Activated CD4-positive, alpha-beta T cell treated with anti-CD3 and anti-CD28 coated beads for 36 hours (primary cell): ENCODE results near the gene CDC42EP3. TPM values are rescaled to one million over a fixed set of nuclear protein-coding genes. Genes with fewer than 3 reads are reported as not detected.

Source experiments
- ATAC-seq: fragments of 200-7000 bp; cut with Tn5 transposase; one replicate; pipeline ENCODE4 v1.10.0; 2021; ENCODE audit warnings: mild to moderate bottlenecking, moderate library complexity
- CTCF ChIA-PET: fragments of 350-600 bp; sonication (Branson Sonifier 250); formaldehyde crosslinking; loops from one replicate; lab custom pipeline; 2021; ENCODE audit warnings: antibody characterized with exemption; lab: Charles Lee
- POLR2A ChIA-PET: fragments of 350-600 bp; sonication (Branson Sonifier 250); formaldehyde crosslinking; loops from one replicate; lab custom pipeline; 2021; ENCODE audit warnings: antibody characterized with exemption, inconsistent platforms; lab: Charles Lee
- DNase-seq: peaks from one replicate; pipeline ENCODE4 v3.0.0-alpha.2; 2020
- H3K27ac Mint-ChIP-seq: one replicate; pipeline ENCODE4 v1.8.0; 2021; ENCODE audit warnings: mixed read lengths
- H3K27me3 Mint-ChIP-seq: one replicate; pipeline ENCODE4 v1.8.0; 2021; ENCODE audit warnings: mixed read lengths
- H3K36me3 Mint-ChIP-seq: one replicate; pipeline ENCODE4 v1.8.0; 2021; ENCODE audit warnings: low read depth, mixed read lengths
- H3K4me1 Mint-ChIP-seq: one replicate; pipeline ENCODE4 v1.8.0; 2021; ENCODE audit warnings: mixed read lengths
- H3K4me3 Mint-ChIP-seq: one replicate; pipeline ENCODE4 v1.8.0; 2021; ENCODE audit warnings: mild to moderate bottlenecking, moderate library complexity, mixed read lengths
- H3K9me3 Mint-ChIP-seq: one replicate; pipeline ENCODE4 v1.8.0; 2021; ENCODE audit warnings: low read depth, mixed read lengths
- intact Hi-C, 2 experiments: fragments of 100-400 bp; cut with DNase I in 1 of 2; cut with micrococcal nuclease in 1 of 2; formaldehyde crosslinking; loops; one replicate each; pipeline versions ENCODE4 v1.14.2 to v1.15.1; 2022 to 2024; cut with DNase I, micrococcal nuclease
- total RNA-seq, 2 experiments: library from RNA; stranded (reverse); gene quantifications; one replicate each; pipeline ENCODE4 v1.2.3, GENCODE V29; 2021

Gene CDC42EP3
- total RNA-seq, 2 experiments from 2014 or later, result 16.4 to 25.2 TPM

DNA sequence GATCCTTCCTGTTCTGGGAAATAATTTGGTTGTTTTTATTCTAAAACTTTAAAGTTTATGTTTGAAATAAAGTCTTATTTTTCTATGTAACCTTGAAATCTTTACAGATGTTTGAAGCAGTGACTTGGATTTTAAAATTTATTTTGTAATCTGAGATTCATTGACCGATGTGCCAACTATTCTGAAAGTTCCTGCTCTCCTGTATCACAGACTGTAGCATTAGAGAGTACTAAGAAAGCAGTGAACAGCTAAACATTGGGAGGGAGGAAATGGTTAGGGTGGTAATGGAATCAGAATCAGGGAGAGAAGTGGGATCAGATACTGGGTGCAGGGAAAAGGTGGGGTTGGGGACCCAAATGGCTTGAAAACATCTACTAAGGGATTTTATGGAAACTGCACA is 69.9 kb downstream of the CDC42EP3 start:
- Mint-ChIP-seq H3K27ac (peak overlapping the region; percentile 34), H3K36me3 (peaks cover 10% of the 10 kb centered on the region), H3K4me1 (peaks cover 47% of the 10 kb centered on the region), H3K4me3 (peak overlapping the region; percentile 12), H3K27me3 (no peaks in the 10 kb centered on the region), H3K9me3 (peaks cover 25% of the 10 kb centered on the region)
- CTCF ChIA-PET, result interaction anchor here (0.6 to 0.8 kb wide), 3 partner anchors 27 to 1492 kb away, joined by 3 to 4 read pairs (median 3); no protein-coding TSS in a partner anchor
- intact Hi-C loops, result loop anchor here (1.0 to 5.0 kb wide), 3 partner anchors 15 to 36 kb away; no protein-coding TSS in a partner anchor
- ATAC-seq (no peak), DNase-seq (no peak)
- POLR2A ChIA-PET, result no interaction called here

DNA sequence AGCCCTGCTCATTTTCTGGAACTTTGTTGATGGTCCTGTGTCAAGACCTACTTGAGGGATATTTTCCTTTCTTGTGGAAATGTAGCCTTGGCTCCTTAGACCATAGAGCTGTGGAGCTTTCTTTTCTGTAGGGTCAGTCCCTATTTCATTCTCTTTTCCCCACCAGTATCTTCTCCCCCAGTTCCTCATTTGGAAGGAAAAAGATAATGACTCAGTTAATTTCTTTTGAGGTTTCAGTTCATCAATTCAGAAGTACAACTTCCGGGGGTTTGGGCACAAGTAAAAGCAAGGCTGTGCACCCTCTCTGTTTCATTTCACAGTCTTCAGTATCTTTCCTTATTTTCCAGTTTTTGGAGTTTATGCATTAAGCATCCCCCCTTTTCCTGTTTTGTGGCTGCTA is 70.7 kb downstream of the CDC42EP3 start:
- peak; percentile 76 for ATAC-seq
- peak overlapping the region; percentile 5 for H3K27ac Mint-ChIP-seq

DNA sequence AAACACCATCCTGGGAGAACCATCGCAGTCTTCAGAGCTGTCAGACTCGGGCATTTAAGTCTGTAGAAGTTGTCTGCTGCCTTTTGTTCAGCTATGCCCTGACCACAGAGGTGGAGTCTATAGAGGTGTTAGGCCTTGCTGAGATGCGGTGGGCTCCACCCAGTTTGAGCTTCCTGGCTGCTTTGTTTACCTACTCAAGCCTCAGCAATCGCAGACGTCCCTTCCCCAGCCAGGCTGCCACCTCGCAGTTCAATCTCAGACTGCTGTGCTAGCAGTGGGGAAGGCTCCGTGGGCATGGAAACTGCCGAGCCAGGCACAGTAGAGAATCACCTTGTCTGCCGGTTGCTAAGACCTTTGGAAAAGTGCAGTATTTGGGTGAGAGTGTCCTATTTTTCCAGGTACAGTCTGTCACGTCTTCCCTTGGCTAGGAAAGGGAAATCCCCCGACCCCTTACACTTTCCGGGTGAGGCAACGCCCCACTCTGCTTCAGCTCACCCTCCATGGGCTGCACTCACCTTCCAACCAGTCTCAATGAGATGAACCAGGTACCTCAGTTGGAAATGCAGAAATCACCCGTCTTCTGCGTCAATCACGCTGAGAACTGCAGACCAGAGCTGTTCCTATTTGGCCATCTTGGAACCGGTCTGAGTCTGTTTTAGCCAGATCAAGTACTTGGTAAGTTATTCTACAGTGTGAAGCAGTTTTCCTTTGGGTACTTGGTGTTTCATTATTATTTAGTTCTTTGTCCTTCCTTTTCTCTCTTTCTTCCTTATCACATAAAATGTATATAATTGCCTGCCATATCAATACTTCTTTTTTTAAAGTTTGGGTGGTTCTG is 71.5 kb downstream of the CDC42EP3 start:
- peak overlapping the region; percentile 58 for H3K4me3 Mint-ChIP-seq
- H3K9me3 Mint-ChIP-seq, result peaks cover 22% of the 10 kb centered on the region

More for the DNA sequence above, 70.7 kb downstream of the CDC42EP3 start:
- Mint-ChIP-seq H3K27me3 (no peaks in the 10 kb centered on the region), H3K9me3 (peaks cover 26% of the 10 kb centered on the region), H3K4me3 (peak overlapping the region; percentile 58), H3K4me1 (peaks cover 47% of the 10 kb centered on the region), H3K36me3 (peaks cover 8% of the 10 kb centered on the region)
- intact Hi-C loops, result loop anchor here (1.0 to 5.0 kb wide), 3 partner anchors 14 to 37 kb away; no protein-coding TSS in a partner anchor
- peak; percentile 16 for DNase-seq
- CTCF ChIA-PET, result interaction anchor here (0.6 to 2.0 kb wide), 7 partner anchors 11 to 1493 kb away, joined by 3 to 6 read pairs (median 4); no protein-coding TSS in a partner anchor
- POLR2A ChIA-PET, result no interaction called here

DNA sequence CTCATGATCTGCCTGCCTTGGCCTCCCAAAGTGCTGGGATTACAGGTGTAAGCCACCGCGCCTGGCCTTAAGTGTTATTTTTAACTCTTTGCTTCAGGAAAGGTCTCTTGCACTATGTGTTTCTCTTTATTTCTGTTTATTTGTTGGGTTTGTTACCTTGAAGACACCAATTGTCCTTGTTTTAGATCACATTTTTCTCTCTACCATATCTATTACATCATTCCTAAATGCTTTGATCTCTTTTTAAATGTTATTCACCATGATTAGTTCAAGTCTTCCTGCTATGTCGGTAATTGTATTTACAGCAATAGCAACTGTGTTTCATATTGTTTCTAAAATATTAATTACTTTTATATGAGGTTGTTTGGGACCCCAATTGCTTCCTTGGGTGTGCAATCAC is 77.7 kb downstream of the CDC42EP3 start:
- no peak for DNase-seq
- POLR2A ChIA-PET, result no interaction called here
- ATAC-seq, result no peak
- H3K36me3 Mint-ChIP-seq, result peaks cover 2% of the 10 kb centered on the region
- H3K9me3 Mint-ChIP-seq, result peaks cover 17% of the 10 kb centered on the region
- CTCF ChIA-PET, result interaction anchor here (1.2 kb wide), 1 partner anchor 71 kb away, joined by 4 read pairs; no protein-coding TSS in a partner anchor
- no peak overlapping the region for H3K27ac Mint-ChIP-seq
- no peaks in the 10 kb centered on the region for H3K27me3 Mint-ChIP-seq
- intact Hi-C loops, result no loop called here
- peaks cover 30% of the 10 kb centered on the region for H3K4me1 Mint-ChIP-seq
- H3K4me3 Mint-ChIP-seq, result no peak overlapping the region

More for the DNA sequence above, 71.5 kb downstream of the CDC42EP3 start:
- peak; percentile 48 for DNase-seq
- intact Hi-C loops, result loop anchor here in 1 of 2 experiments (2.0 to 5.0 kb wide), 2 partner anchors 13 to 37 kb away; no protein-coding TSS in a partner anchor
- ATAC-seq, result no peak
- Mint-ChIP-seq H3K36me3 (peaks cover 6% of the 10 kb centered on the region), H3K4me1 (peaks cover 47% of the 10 kb centered on the region), H3K27me3 (no peaks in the 10 kb centered on the region), H3K27ac (peak overlapping the region; percentile 81)
- POLR2A ChIA-PET, result no interaction called here
- CTCF ChIA-PET, result interaction anchor here (0.8 to 2.0 kb wide), 6 partner anchors 10 to 204 kb away, joined by 3 to 6 read pairs (median 4); no protein-coding TSS in a partner anchor

DNA sequence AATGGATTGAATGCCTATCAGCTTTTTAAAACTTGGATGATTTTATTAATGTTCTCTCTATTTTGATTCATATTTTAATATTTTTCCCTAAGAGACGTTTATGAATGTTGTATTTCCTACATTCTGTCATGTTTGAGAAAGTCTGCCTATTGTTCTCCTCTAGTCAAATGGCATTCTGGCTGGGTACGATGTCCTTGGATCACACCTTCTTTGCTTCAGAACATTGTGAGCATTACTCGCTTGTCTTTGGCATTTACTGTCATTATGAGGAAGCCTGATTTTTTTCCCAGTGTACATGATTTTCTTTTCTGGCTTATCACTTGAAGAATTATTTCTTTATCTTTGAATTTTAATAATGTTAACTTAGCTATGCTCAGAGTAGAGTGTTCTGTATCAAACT is 78.4 kb downstream of the CDC42EP3 start:
- Mint-ChIP-seq H3K4me3 (no peak overlapping the region), H3K9me3 (peaks cover 13% of the 10 kb centered on the region), H3K36me3 (peaks cover 2% of the 10 kb centered on the region), H3K27ac (no peak overlapping the region), H3K4me1 (peaks cover 35% of the 10 kb centered on the region), H3K27me3 (no peaks in the 10 kb centered on the region)
- intact Hi-C loops, result no loop called here
- no peak for ATAC-seq
- ChIA-PET POLR2A (no interaction called here), CTCF (interaction anchor here (0.6 to 1.2 kb wide), 3 partner anchors 24 to 70 kb away, joined by 3 to 4 read pairs (median 3); no protein-coding TSS in a partner anchor)
- no peak for DNase-seq
